Activated CD8-positive, alpha-beta memory T cell treated with anti-CD3 and anti-CD28 coated beads for 1 hour (primary cell): ENCODE measurements around the gene RPL4.

Experiments used
- DNase-seq, 2 donors: peaks; one replicate each; pipeline ENCODE4 v3.0.0-alpha.2; 2020; ENCODE audit warnings: low read depth in 1 of 2; ENCODE audit errors: extremely low read depth in 1 of 2

The RPL4 gene

GRCh38 chr15:66459818-66460615 is 44.6 kb downstream of the RPL4 start:
- DNase-seq: no peak

GRCh38 chr15:66456211-66456610 is 48.4 kb downstream of the RPL4 start:
- no peak for DNase-seq

- no peak for DNase-seq
These were observed 50.5 kb downstream of the RPL4 start for GRCh38 chr15:66454143-66454542.

GRCh38 chr15:66452971-66453580 is 51.6 kb downstream of the RPL4 start:
- DNase-seq: no peak

- DNase-seq: no peak
These were observed 52.2 kb downstream of the RPL4 start for GRCh38 chr15:66452420-66452819.
